Glomerular visceral epithelial cell (primary cell): ENCODE data around the gene PTPN5.
"Not testable (repeated sequence)": the region's sequence is repeated elsewhere in the genome, so short reads cannot be mapped to it uniquely, and the experiment has no call there.

Experiments
- DNase-seq: peaks from one replicate; pipeline ENCODE4 v3.0.0-alpha.2; 2016; ENCODE audit errors: extremely low spot score

The PTPN5 gene

DNA sequence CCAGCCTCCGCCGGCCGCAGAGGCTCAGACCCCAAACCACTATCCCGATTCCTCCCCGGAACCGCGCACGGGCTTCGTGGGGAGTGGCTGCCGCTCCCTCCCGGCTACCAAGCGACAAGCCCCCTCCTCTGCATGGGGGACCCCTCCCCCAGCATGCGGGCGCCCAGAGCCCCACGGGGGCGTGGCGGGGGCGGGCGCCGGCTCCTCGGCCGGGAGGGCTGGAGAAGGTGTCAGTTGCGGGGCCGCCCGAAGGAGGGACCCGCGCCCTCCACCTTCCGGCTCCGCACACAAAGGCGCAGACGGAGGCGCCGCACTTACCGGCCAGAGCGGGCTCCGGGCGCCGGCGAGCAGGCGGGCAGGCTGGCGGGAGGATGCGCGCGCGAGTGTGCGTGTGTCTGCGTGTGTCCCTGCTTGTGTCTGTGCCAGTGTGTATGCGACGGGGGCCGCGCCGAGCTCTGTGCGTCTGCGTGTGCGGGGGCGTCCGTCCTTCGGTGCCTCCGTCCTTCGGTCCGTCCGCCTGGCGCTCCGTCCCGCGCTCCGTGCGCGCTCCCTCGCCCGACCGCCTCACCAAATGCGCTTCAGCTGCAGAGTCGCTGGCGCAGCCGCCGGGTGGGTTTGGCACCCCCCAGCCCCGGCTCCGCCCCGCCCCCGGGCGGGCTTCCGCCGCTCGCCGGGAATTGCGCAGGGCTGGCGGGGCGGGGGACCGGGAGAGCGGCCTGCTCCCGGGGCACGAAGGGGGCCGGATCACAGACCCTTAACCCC lies at the start of gene PTPN5:
Gene PTPN5, minus strand, starts transcription at position 592 of the 762 bp plus-strand sequence. CDS start 19,840 bp downstream, outside the sequence.
- DNase-seq, result no peak

DNA sequence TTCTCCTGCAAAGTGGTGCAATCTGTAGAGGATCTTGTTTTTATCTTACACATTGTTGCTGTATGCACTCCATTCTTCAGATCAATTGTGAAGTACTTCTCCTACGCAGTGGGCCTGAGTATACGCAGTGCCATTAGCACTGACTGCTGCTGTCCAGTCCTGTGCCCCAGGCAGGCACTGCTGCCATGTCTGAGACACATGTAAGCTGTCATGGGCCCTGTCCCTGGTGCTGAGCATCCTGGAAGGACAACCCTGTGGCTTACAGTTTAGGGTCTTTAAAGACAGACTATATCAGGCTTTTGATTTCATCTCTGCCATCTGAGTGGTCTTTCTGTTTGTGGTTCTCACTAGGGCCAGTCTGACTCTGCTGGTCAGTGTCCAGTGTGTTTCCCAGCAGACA lies 44.8 kb upstream of the PTPN5 start:
- no peak for DNase-seq

DNA sequence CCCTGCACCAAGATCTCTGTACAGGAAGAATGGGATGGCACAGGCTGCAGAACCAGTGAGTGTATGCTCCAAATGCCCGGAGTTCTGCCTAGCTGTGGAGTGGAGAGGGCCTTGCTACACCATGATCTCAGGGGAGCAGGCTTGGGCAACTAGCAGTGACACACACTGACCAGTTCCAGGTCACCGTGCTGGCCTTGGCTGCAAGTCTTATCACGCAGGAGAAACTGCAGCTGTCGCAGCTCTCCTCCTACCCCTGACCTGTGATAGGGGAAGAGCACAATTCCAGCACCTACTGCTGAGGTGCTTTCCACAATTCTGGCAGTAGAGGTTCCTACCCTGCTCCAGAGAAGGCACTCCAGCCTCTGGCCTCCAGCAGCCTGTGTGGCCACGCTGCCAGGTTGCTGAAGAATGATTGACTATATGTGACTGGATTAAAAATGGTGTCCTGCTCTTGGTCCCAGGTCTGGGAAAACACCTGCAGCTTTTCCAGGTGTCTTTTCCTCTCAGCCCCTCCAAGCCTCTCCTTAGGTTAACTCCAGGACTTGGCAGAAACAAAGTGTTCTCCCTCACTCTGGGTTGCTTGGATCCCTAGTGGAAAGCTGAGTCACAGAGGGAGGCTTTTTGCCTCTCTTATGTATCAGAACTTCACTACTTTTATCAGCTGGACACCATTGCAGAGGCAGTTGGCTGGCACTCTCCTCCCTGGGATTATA lies 43.3 kb upstream of the PTPN5 start:
- DNase-seq, result no peak

DNA sequence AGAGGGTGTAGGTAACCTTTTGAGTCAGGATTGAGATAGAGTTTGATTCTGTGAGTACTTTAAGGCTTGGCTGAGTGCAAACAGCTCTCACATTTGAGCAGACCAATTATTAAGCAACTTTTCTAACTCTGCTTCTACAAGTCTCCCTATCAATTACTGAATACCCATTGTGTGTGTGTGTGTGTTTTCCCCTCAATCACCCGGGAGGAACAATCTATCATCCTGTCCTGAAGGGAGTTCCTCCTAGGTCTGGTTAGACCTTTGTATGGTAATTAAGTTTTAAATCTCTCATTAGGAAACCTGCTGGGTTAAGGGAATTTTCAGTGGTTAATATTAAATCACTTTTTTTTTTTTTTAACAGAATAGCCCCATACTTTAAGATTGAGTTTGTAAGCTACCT lies 28.6 kb upstream of the PTPN5 start:
- not testable (repeated sequence) for DNase-seq

DNA sequence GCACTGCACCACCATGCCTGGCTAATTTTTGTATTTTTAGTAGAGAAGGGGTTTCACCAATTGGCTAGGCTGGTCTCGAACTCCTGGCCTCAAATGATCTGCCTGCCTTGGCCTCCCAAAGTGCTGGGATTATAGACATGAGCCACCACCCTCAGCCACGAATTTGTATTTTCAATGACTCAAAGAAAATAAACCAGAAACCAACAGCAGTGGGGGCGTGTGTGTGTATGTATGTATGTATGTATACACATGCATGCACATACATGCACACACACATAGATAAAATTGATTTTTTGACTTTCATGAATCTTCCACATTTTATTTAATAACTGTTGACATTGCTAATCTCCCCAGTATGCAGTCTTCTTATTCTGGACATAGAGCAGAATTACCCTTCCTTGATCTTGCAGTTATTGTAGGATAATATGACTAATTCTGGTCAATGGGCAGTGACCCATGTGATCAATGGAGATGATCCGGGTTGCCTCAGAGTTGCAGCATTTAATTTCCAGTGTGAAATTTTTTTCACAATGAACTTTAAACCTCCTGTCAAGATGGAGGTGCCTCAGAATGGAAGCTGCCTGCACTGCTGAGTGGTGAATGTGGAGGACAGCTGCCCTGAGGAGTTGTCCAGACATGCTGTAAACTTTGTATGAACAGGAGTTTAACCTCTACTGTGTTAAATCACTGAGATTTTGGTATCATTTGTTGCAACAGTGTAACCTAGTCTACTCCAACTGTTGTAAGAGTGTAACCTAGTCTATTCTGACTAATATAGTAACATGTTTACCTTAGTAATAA lies 12.8 kb upstream of the PTPN5 start:
- DNase-seq, result no peak

DNA sequence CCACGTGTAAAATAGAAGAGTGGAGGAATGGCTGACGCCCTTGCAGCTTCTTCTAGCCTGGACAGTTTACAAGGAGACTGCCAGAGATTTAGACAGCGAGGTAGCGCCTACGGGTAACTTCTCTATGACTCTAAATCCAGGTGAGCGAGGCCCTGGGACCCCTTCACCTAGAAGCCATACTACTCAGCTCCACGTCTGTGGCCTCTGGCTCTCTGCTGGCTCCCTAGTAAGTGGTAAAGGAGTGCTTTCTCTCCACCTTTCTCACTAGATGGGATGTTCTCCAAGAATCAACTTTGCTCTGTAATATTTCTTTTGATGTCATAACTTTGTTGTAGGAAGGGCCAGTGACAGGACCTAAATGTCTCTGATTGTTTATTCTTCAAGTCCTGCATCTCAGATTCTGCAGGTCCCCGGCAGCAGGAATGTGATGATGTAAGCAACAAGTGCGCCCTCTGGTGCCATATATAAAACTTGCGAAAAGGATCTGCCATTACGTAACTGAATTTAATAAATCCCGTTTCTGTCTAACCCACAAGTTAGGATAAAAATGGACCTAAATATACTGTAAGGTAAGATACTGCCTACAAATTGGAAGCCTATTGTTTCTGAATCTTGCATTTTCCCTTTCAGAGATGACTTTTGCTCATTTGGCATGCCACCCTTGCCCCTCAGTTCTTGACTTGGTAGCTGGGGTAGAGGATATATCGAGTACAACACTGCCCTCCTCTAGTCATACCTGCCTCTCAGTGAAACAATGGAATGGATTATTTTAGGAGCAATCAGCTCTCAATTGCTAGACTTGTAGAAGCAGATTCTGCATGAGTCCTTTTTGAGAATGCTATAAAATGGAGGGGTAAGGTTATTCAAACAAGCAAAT lies 11.0 kb upstream of the PTPN5 start:
- peak; percentile 53 for DNase-seq

DNA sequence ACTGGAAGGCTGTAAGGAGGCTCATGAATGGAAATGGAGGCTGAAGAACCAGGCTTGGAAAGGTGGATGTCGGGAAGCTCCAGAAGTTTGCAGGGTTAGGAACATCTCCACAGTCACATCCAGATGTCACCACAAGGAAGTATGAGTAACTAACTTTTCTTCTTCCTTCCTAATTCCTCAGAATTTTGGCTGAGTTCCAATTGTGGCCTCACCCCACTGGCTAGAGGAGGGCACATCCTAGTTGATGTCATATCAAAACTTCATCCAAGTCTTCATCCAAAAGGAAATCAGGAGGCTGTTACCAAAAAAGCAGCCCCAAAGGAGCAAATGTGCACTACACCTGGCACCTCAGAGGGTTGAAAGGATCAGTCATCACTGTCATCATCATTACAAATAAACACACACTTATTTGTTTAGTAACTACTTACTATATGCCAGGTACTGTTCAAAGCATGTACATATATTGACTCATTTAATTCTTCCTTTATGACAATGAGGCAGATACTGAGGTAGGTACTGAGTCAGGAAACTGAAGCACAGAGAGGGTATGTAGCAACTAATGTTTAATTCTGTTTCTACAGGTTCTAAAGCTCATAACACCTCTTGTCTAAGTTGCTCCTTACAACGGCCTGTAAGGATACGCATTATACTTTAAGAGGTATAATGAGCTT lies 7.3 kb upstream of the PTPN5 start:
- no peak for DNase-seq

DNA sequence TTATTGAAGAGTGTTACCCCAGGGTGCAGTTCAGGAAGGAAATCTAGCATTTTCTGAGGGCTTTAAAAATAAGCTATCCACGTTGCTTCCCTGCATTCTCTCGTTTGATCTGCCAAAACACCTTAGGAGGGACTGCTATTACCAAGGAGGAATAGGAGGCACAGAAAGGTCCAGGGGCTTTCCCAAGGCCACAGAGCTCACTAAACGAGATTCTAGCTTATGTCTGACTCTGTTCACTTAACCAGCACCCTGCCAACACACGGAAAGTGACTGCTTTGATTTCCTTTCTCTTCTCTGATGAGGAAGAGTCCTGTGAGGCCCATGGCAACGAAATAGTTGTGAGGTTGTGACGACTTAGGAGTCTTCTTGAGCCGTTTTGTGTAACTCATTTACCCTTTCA lies 3.4 kb upstream of the PTPN5 start:
- DNase-seq, result no peak

DNA sequence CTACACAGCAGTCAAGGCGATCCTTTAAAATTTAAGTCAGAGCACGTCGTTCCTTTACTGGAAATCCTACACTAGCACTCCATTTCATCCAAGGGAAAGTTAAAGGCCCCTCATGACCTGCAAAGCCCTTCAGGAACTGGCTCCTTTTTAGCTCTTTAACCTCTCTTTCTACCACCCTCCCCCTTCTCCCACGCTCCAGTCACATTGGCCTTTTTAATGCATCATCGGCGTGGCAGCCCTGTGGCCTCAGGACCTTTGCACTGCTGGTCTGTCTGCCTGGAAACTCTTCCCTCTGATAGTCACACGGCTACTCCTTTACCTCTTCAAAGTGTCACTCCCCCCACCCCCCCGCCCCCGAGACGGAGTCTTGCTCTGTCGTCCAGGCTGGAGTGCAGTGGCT lies 1.2 kb upstream of the PTPN5 start:
- no peak for DNase-seq

DNA sequence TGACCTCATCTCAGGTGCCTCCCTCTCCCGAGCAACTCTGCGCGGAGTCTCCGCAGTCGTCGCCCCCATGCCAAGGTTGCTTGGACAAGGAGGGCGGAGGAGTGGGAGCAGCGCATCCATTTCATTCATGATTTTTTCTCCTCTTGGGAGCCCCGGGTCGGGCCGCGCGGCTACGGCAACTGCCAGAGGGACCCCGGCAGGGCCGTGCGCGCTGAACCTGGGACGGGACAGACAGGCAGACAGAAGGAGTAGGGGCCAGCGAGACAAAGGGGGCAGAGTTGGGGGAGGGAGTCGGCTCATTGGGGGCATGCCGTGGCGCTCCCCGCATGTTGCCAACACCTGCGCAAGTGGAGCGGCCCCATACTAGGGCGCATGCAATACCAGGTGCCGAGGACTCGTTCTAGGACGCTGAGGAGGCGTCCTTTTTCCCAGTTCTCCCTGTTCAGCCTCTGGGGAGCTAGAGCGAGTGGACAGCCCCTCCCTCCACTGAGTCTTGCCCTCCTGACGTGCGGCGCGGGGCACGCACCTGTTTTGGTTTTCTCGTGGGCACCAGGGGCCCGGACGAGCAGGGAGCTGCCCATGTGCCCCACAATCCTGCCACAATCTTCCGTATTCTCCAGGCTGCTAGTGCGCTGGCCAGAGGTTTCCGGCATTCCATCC lies 501 bp upstream of the PTPN5 start:
- no peak for DNase-seq

DNA sequence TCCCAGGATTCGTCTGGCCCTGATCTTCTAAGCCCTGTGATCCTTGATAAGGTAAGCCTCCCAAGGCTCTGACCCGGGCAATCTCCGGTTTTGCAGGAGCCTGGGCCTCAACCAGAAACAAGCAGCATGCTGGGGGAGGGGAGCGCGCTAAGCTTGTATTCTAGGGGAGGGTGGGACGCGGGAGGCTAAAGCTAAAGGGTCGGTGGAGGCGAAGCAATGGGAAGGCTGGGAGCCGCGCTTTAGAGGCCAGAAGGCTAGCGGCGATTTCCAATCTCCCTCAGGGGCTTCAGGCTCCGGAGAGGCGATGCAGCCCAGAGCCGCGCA lies 753 bp downstream of the PTPN5 start:
- no peak for DNase-seq

DNA sequence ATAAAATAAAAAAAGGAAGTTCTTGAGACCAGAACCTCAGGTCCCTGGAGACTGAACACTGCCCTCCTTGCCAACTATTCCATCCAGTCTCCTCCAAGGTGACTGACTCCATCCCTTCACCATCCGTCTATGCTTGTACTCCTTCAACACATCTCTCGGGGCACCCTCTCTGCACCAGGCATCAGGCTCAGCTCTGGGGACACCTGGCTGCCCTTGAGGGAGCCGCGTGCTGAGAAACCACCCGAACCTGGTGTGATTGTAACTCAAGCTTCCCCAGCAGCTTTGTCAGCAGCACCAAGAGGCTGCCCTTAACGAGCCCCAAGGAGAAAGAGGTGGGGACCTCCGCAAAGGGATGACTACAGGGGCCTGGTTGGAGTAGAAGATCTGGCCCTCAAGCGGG lies 1.7 kb downstream of the PTPN5 start:
- DNase-seq, result no peak

DNA sequence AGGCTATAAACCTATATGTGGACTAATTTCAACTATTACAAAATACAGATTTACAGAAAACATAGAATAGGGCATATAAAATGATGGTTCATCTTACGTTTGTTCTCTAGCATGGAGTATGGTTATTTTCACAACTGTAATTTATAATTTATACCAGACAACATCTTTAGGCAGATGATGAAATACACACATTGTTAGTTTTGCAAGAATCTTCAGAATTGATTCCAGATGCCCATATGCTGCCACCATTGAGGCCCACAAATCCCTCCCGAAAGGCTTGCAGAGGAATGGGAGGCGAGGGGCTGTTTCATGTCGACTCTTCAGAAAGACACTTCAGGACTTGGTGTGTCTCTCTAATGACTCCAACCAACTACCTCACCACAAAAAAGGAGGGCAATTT lies 6.2 kb downstream of the PTPN5 start:
- DNase-seq, result no peak

DNA sequence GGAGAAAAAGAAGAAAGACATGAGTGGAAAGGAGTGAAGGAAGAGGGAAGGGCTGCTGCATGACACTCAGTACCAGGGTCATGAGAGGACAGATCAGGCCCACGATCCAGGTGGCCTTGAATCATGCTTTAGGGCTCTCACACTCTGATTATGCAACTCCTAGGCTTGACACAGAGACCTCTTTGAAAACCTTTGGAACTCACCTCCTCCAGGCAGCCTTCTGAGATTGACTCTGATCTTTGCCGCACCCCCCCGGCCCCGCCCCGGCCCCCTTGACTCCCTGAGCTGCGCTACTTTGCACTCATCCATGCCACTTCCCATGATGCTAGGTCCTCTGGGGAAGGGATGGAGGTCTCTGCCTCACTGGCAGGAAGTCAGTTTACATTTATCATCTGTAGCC lies 10.7 kb downstream of the PTPN5 start:
- no peak for DNase-seq

DNA sequence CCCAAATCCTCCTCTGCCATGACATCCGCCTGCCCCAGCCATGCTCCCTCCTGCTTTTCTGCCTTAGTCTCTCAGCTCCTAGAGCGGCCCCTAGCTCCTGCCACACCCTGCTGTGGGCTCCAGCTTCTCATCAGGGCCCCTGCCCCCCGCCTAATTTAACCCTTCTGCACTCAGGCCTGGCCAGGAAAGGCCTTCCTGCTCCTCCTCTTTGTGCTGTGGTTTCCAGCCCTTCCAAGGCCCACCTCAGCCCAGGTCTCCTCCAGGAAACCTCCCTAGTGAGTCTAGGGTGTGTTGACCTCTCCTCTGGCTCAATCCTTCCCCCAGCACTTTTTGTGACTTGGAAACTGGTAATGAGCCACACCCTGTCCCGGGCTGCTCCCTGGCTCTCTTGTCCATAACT lies 11.3 kb downstream of the PTPN5 start:
- DNase-seq, result no peak

DNA sequence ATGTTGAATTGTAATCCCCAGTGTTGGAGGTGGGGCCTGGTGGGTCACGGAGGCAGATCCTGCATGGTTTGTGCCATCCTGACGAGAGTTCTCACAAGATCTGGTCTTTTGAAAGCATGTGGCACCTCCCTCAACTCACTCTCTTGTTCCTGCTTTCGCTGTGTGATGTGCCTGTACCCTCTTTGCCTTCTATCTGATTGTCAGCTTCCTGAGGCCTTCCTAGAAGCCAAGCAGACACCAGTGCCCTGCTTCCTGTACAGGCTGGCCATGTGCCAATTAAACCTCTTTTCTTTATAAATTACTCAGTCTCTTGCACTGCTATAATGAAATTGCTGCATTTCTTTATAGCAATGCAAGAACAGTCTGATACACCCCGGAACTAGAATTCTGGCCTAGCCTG lies 13.1 kb downstream of the PTPN5 start:
- DNase-seq, result no peak

DNA sequence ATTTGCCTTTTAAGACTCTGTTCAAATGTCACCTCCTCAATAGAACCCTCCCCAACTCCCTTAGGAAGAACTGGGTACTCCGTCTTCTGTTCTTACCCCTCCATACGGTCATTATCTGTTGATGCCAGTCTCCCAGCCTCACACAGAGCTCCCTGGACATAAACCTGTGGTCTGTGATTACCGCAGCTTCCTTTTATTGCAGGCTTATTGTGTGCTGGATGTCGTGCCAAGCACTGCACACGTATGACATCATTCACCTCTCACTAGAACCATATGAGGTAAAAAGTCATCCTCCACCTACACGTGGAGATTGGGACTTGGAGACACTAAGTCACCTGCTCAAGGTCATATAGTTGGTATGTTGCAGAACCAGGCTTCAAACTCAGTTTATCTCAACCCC lies 15.3 kb downstream of the PTPN5 start:
- no peak for DNase-seq

DNA sequence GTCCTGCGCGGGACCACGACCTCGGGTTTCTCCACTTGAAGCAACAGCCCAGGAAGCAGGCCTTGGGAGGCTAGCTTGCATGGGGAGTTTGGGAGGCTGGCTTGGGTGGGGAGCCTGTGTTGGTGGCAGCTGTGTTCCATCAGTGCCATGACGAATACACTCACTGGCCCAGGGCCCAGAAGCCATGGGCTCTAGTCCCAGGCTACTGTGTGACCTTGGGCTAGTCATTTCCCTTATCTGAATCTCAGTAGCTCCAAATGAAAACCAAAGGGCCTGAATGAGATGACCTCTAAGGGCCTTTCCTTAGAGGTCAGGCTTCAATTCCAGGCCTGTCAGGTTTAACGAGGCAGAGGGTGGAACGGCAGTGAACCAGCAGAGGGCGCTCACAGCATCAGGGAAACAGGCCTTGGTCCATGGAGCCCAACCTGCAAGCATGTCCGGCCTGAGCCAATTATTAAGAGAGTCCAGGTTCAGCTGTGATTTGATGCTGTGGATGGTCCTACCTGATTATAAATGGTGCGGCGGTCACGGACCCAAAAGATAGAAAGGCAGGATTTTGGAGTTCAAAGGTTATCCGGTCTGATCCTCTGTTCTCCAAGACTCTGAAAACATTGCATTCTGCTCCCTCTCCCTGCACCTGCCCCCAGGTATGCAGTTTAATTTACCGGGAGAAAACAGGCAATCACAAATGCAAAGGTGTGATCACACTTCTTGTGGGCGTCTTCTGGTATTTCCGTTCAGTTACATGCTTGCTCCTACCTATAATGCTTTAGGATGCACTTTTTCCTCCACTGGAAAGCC lies 15.9 kb downstream of the PTPN5 start:
- peak; percentile 51 for DNase-seq

DNA sequence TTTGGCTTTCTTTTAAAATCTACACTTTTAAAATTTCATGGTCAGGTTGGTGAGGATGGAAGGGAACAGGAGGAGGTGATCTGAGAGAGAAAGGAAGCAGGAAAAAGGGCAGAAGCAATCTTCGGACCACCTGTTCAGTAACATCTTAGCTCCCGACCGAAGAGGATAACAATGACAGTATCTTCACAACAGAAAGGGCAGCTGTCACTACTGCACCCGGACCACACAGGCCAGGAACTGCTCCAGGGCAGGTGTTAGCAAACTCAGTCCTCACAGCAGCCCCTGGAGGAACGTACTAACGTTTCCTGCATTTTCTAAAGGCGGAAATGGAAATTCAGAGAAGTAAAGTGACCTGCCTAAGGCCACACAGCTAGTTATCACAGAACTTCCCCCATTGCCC lies 16.8 kb downstream of the PTPN5 start:
- DNase-seq, result no peak

DNA sequence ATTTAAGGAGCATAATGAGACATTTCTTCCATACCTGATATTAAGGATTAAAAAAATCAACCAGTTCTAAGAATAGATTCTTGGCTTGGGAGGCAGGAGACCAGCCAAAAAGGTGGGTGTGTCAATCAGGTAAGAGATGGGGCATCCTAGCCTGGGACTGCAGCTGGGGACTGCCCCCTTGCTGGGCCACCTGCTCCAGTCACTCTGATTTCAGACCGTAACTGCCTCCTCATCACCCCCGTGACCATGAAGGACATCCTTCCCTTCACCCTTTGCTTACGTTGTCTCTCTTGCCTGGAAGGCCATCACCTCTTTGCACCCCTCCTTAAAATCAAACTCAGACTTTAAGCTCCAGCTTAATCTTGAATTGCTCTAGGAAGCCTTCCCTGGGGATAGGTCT lies 17.9 kb downstream of the PTPN5 start:
- DNase-seq, result no peak
